Ishikawa (cell line): ENCODE results near the gene USP6.

Experiments
- MAX ChIP-seq: IDR thresholded peaks from 2 replicates; pipeline ENCODE4 v1.6.1; 2012
- NFIC ChIP-seq: IDR thresholded peaks from 2 replicates; pipeline ENCODE4 v1.6.1; 2012
- TAF1 ChIP-seq: IDR thresholded peaks from 2 replicates; pipeline ENCODE4 v1.6.1; 2012; ENCODE audit warnings: low read depth, mild to moderate bottlenecking

GRCh38 chr17:5179003-5179402 lies 63.2 kb downstream of the USP6 start:
- TF ChIP-seq NFIC (no peak), MAX (no peak), TAF1 (no peak)
